Measurements from ENCODE around the gene PCNT.

The PCNT gene

GRCh38 chr21:46483300-46484295, 159.6 kb downstream of the PCNT start:
- no peak for DNase-seq (ENCODE audit: low read depth)

GRCh38 chr21:46486481-46487126, 162.6 kb downstream of the PCNT start:
- DNase-seq (ENCODE audit: low read depth) = no peak

GRCh38 chr21:46489162-46489663, 165.3 kb downstream of the PCNT start:
- DNase-seq (ENCODE audit: low read depth) = no peak

- DNase-seq (ENCODE audit: low read depth) = no peak
These were observed 165.8 kb downstream of the PCNT start for GRCh38 chr21:46489800-46490199.

- no peak for DNase-seq (ENCODE audit: low read depth)
These were observed 167.6 kb downstream of the PCNT start for GRCh38 chr21:46491553-46491952.

GRCh38 chr21:46492851-46493250, 168.9 kb downstream of the PCNT start:
- DNase-seq (ENCODE audit: low read depth) = no peak

GRCh38 chr21:46493828-46494227, 169.9 kb downstream of the PCNT start:
- no peak for DNase-seq (ENCODE audit: low read depth)
